ENCODE data around the gene DDI2. TPM values are rescaled to one million over a fixed set of nuclear protein-coding genes. Genes with fewer than 3 reads are reported as not detected.

DDI2 gene
- total and polyA plus RNA-seq, 10 of the 15 experiments (the other 5 are each of a cell fraction or from before 2014, with no cell fraction given): 3.3 to 33.1 (median 11.6) TPM

DNA sequence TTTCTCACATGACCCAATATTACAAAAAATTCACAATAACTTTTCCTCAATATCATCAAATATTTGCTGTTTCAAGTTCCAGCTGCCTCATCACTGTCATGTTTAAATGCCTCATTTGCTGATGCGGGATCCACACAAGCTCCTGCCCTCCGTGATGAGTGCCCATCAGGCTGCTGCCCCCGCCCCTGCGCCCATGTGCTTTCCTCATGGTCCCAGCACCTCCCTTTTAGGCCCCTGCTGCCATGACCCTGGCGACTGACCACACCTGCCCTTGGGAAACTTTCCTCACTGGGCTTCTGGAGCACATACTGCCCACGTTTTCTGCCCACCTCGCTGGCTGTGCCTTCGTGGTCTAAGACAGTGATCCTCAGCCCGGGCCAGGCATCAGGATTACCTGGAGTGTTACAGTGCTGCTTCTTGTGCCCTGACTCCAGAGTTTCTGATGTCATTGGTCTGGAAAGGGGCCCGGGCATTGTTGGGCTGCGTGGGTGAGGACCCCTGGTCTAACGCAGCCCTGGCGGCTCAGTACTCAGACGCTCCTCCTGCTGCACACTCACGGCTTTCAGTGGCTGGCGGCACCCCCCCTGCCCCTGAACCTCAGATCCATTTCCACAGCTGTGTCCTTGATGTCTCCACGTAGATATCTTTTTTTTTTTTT is 87.4 kb downstream of the DDI2 start (continued):
- no peak for TF ChIP-seq GABPA (IDR thresholded peaks at IDR 0.05; ENCODE audit: low read depth)
- TF ChIP-seq DPF2 (IDR thresholded peaks at IDR 0.05): no peak
- no peak for TF ChIP-seq HDAC2 (IDR thresholded peaks at IDR 0.05)
- no peak for TF ChIP-seq RELA (IDR thresholded peaks at IDR 0.05; ENCODE audit: borderline replicate concordance, partially characterized antibody)

DNA sequence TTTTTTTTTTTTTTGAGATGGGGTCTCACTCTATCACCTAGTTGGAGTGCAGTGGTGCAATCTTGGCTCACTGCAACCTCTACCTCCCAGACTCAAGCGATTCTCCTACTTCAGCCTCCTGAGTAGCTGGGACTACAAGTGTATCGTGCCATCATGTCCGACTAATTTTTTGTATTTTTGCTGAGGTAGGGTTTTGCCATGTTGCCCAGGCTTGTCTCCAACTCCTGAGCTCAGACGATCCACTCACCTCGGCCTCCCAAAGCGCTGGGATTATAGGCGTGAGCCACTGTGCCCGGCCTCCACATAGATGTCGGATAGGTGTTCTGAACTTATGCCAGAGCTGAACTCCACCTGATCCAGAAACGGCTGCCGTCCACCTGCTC is 87.9 kb downstream of the DDI2 start:
- Histone ChIP-seq H3K4me1 (ENCODE audit: control insufficient read depth, insufficient read depth, low read length) (no peaks in the 10 kb centered on the region), H3K9me3 (replicated peaks; ENCODE audit: control insufficient read depth, insufficient read depth, low read length) (no peaks in the 10 kb centered on the region; the same call in 2 of the 3 replicates), H3K4me2 (ENCODE audit: control insufficient read depth, insufficient read depth) (no peak overlapping the region), H3K9ac (ENCODE audit: control insufficient read depth, insufficient read depth, low read length) (no peak overlapping the region), H3K36me3 (ENCODE audit: control insufficient read depth in 2 of 2, insufficient read depth in 2 of 2, low read length in 1 of 2) (peaks cover 7% of the 10 kb centered on the region in 2 experiments), H4K20me1 (ENCODE audit: control insufficient read depth, insufficient read depth) (no peaks in the 10 kb centered on the region), H3K27me3 (replicated peaks in 1 of 2; ENCODE audit: control insufficient read depth in 2 of 2, insufficient read depth in 2 of 2, low read length in 1 of 2) (no peaks in the 10 kb centered on the region), H3K27ac (ENCODE audit: control insufficient read depth, insufficient read depth) (no peak overlapping the region), H2AFZ (ENCODE audit: control insufficient read depth, low read depth, low read length) (no peak overlapping the region), H3K4me3 (no peak overlapping the region), H3K79me2 (ENCODE audit: control insufficient read depth, insufficient read depth, low read length) (peaks cover 15% of the 10 kb centered on the region)
- no peak for TF ChIP-seq KDM1A (IDR thresholded peaks at IDR 0.05; ENCODE audit: borderline replicate concordance)
- no peak for TF ChIP-seq POLR2AphosphoS5 (IDR thresholded peaks at IDR 0.05; ENCODE audit: low read length)
- no peak for TF ChIP-seq KLF5 (IDR thresholded peaks at IDR 0.05; ENCODE audit: partially characterized antibody)
- TF ChIP-seq NR2C1 (IDR thresholded peaks at IDR 0.05): no peak
- TF ChIP-seq MXI1 (IDR thresholded peaks at IDR 0.05; ENCODE audit: low read depth, low read length): no peak
- no peak for TF ChIP-seq PML (IDR thresholded peaks at IDR 0.05; ENCODE audit: low read length)
- TF ChIP-seq DPF2 (IDR thresholded peaks at IDR 0.05): no peak
- TF ChIP-seq, protein P1, sequence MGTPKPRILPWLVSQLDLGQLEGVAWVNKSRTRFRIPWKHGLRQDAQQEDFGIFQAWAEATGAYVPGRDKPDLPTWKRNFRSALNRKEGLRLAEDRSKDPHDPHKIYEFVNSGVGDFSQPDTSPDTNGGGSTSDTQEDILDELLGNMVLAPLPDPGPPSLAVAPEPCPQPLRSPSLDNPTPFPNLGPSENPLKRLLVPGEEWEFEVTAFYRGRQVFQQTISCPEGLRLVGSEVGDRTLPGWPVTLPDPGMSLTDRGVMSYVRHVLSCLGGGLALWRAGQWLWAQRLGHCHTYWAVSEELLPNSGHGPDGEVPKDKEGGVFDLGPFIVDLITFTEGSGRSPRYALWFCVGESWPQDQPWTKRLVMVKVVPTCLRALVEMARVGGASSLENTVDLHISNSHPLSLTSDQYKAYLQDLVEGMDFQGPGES (IDR thresholded peaks at IDR 0.05): no peak
- TF ChIP-seq RCOR1 (conservative IDR thresholded peaks at IDR 0.05; ENCODE audit: low read depth, low read length): no peak
- TF ChIP-seq ZNF274 (IDR thresholded peaks at IDR 0.05; ENCODE audit: insufficient read depth, insufficient read length): no peak
- TF ChIP-seq RB1 (IDR thresholded peaks at IDR 0.05; ENCODE audit: borderline replicate concordance): no peak
- TF ChIP-seq BHLHE40 (IDR thresholded peaks at IDR 0.05; ENCODE audit: borderline replicate concordance in 1 of 2, low read depth in 2 of 2, low read length in 1 of 2): no peak
- no peak for TF ChIP-seq ZNF207 (IDR thresholded peaks at IDR 0.05; ENCODE audit: borderline replicate concordance)
- TF ChIP-seq, protein P2, sequence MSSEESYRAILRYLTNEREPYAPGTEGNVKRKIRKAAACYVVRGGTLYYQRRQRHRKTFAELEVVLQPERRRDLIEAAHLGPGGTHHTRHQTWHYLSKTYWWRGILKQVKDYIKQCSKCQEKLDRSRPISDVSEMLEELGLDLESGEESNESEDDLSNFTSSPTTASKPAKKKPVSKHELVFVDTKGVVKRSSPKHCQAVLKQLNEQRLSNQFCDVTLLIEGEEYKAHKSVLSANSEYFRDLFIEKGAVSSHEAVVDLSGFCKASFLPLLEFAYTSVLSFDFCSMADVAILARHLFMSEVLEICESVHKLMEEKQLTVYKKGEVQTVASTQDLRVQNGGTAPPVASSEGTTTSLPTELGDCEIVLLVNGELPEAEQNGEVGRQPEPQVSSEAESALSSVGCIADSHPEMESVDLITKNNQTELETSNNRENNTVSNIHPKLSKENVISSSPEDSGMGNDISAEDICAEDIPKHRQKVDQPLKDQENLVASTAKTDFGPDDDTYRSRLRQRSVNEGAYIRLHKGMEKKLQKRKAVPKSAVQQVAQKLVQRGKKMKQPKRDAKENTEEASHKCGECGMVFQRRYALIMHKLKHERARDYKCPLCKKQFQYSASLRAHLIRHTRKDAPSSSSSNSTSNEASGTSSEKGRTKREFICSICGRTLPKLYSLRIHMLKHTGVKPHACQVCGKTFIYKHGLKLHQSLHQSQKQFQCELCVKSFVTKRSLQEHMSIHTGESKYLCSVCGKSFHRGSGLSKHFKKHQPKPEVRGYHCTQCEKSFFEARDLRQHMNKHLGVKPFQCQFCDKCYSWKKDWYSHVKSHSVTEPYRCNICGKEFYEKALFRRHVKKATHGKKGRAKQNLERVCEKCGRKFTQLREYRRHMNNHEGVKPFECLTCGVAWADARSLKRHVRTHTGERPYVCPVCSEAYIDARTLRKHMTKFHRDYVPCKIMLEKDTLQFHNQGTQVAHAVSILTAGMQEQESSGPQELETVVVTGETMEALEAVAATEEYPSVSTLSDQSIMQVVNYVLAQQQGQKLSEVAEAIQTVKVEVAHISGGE (CRISPR knock-in tag; IDR thresholded peaks at IDR 0.05): no peak
- TF ChIP-seq, protein P3, sequence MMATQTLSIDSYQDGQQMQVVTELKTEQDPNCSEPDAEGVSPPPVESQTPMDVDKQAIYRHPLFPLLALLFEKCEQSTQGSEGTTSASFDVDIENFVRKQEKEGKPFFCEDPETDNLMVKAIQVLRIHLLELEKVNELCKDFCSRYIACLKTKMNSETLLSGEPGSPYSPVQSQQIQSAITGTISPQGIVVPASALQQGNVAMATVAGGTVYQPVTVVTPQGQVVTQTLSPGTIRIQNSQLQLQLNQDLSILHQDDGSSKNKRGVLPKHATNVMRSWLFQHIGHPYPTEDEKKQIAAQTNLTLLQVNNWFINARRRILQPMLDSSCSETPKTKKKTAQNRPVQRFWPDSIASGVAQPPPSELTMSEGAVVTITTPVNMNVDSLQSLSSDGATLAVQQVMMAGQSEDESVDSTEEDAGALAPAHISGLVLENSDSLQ (IDR thresholded peaks at IDR 0.05): no peak
- no peak for TF ChIP-seq MTA3 (IDR thresholded peaks at IDR 0.05; ENCODE audit: borderline replicate concordance, low read length)
- SMC1A ChIA-PET (ENCODE audit: uncharacterized antibody, unreplicated experiment): no interaction called here
- RAD21 ChIA-PET (ENCODE audit: unreplicated experiment): interaction anchor here (0.7 kb wide), 1 partner anchor 88 kb away, joined by 3 read pairs; the partner anchor contains the start of gene DDI2
- no TSS peak for BruUV-seq (replicated peaks)
- in situ Hi-C loops (cut with MboI): no loop called here
- CTCF ChIA-PET: interaction anchor here (1.2 kb wide), 1 partner anchor 41 kb away, joined by 3 read pairs; no protein-coding TSS in a partner anchor
- ATAC-seq: no peak
- POLR2A ChIA-PET: interaction anchor here (0.5 to 0.6 kb wide), 3 partner anchors 28 to 178 kb away, joined by 3 to 10 read pairs (median 8); no protein-coding TSS in a partner anchor
- intact Hi-C loops (cut with micrococcal nuclease; ENCODE audit: unreplicated experiment): no loop called here
- DNase-seq (ENCODE audit: low read depth, low spot score): no peak
- 91% methylated on average over 11 of the region's 11 CpGs for WGBS (ENCODE audit: insufficient coverage, insufficient replicate concordance, low lambda C conversion rate, missing lambda C conversion rate)
- FAIRE-seq: no peak

Data from GM12878 (cell line).